HPDE6-E6E7 (cell line): Measurements from ENCODE around the gene ZCCHC24.

ENCODE experiments used
- DNase-seq: peaks from one replicate; pipeline ENCODE4 v3.0.0; 2011; ENCODE audit warnings: missing footprints; ENCODE audit errors: extremely low spot score

The ZCCHC24 gene

DNA sequence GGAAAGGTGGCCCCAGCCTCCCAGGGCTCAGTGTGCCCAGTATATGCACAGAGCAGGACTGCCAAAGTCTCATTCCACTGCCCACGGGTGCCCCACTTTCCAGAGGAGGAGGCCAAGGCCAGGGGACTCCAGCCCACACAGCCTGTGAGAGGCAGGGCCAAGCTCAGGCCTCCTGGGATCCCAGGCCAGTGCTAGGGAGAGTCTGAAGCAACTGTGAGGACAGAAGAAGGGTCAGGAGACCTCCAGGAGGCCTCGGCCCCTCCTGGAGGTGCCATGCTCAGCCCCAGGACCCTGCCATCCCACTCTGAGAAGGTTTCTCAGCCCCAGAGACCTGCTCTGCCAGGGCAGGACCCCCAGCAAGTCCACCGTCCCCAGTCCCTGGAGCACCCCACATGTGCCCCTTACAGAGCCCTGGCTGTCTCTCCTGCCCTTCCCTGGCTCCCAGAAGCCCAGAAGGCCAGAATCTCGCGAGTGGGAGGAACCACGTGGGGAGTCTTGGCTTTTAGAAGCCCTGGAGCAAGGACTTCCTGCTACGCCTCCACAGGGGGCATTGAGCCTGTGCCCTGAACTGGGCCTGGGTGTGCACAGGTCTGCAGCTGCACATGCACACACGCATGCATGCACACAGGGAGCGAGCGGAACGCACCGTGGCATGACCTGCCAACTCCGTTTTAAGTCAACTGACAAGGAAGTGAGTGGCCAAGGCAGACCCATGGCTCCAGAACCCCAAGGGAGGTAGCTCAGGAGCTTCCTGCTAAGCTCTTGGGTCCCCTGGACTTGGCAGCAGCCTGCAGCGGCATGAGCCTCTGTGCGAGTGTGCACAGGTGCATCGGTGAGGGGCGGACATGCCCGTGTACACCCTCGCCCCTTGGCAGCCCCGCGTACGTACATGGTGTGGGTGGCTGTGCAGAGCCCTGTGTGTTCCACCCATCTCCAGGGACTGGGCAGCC lies 33.6 kb downstream of the ZCCHC24 start:
- DNase-seq, result no peak

GRCh38 chr10:79410315-79411094 lies 34.9 kb downstream of the ZCCHC24 start:
- no peak for DNase-seq

GRCh38 chr10:79409726-79410085 lies 35.7 kb downstream of the ZCCHC24 start:
- DNase-seq, result no peak

GRCh38 chr10:79409038-79409725 lies 36.2 kb downstream of the ZCCHC24 start:
- DNase-seq, result no peak

GRCh38 chr10:79407811-79408795 lies 37.3 kb downstream of the ZCCHC24 start:
- DNase-seq, result no peak

GRCh38 chr10:79407423-79407796 lies 38.0 kb downstream of the ZCCHC24 start:
- no peak for DNase-seq

DNA sequence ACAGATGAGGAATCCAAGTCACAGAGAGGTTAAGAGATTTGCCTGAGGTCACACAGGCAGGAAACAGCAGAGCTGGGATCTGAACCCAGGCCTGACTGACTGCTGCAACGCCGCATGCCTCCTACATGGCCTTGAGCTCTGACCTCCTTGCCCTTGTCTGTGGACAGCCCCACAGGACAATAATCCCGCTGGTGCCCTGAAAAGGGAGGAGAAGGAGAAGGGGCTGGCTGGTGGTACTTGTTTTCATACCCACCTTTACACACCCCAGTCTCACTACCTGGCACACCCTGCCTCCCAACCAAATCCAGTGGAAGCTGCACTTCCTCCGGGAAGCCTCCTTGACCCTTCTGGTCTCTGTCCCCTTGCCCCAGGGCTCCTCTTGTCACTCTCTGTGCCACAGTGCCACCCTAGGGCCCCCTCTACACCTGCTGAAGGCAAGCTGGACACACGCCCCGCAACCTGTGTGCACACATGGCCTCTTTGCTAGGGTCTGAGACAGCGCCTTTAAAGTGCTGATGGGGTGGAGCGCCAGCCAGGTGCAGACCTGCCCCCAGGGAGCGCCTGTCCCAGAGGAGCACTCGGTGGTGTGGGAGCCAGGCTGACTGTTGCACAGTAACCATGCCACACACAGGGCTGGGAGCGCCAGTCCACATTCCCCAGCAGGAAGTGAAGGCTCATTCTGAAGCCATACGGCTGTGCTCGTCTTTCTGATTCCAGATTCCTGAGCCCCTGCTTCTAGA lies 38.6 kb downstream of the ZCCHC24 start:
- no peak for DNase-seq

DNA sequence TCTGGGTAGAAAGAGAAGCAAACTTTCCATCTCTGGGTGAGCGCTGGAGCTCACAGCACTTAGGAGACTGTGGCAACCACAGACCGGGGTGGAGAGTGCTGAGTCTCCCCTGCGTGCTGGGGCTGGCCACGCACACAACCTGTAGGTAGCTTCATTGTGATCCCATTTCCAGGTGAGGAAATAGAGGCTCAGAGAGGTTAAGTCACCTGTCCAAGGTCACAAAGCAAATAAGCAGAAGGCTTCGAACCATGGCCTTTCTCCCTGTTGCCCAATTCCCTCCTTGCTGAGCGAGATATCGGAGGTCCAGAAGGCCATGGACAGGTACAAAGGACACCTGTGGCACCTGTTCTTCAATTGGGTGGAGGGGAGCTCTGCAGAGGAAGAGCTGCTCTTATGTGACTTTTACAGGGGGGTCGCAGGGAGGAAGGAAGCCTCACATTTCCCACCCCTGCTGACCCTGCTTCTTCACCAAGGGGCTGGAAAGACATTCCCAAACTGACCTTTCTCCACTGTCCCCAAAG lies 39.4 kb downstream of the ZCCHC24 start:
- DNase-seq, result no peak

DNA sequence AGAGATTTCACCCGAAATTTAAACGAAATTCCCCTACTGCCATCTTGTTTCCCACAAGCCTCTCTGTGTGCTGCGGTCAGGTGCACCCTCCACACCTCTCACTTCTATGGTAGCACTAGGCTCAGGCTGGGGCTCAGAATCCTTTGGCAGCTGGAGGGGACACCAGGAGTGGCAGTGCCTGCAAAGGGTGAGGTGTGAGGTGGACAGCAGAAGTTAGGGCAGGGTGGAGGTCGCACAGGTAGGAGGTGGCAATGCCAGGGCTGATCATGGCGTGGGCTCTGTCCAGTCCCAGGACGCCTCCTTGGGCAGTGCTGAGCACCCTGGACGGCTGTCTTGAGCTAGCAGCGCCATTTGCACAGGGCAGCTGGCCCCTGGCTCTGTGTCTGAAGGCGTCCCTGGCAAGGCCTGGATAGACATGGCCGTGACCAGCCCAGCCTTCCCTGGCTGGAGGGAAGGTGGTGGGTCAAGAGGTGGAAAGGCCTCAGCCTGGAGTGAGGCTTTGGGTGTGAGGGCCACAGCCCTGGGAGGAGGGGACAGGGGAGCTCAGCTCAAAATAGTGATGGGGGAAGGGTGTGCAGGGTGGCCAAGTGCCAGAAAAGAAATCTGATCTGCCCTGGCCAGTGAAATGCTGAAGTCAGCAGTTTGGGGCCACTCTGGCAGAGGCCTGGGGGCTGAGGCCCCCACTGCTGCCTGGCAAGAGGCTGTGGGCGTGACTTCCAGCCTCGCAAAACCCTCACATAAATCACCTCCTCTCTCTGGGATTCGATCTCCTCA lies 40.0 kb downstream of the ZCCHC24 start:
- no peak for DNase-seq

GRCh38 chr10:79404690-79405131 lies 40.7 kb downstream of the ZCCHC24 start:
- DNase-seq, result no peak

DNA sequence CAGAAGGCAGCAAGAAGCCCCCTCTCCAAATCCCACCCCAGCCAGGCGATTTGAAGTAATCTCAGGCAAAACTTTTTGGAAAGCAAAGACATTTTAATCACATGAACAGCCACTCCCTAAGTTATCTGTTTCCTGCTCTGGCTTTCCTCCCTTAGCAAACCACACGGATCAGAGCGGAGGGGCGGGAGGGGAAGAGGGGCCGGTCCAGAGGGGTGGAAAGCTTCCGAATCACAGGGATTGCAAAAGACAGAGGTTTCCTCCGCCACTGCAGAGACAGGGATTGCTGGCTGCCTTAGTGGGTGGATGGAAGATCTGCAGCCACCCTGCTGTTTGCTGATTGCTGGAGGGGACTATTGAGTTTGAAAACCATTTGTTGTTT lies 41.2 kb downstream of the ZCCHC24 start:
- DNase-seq, result no peak

- DNase-seq, result no peak
Observed at GRCh38 chr10:79403441-79404230, 41.8 kb downstream of the ZCCHC24 start.

- DNase-seq, result no peak
Observed at GRCh38 chr10:79402951-79403350, 42.5 kb downstream of the ZCCHC24 start.

- DNase-seq, result no peak
Observed at GRCh38 chr10:79402625-79402946, 42.8 kb downstream of the ZCCHC24 start.

DNA sequence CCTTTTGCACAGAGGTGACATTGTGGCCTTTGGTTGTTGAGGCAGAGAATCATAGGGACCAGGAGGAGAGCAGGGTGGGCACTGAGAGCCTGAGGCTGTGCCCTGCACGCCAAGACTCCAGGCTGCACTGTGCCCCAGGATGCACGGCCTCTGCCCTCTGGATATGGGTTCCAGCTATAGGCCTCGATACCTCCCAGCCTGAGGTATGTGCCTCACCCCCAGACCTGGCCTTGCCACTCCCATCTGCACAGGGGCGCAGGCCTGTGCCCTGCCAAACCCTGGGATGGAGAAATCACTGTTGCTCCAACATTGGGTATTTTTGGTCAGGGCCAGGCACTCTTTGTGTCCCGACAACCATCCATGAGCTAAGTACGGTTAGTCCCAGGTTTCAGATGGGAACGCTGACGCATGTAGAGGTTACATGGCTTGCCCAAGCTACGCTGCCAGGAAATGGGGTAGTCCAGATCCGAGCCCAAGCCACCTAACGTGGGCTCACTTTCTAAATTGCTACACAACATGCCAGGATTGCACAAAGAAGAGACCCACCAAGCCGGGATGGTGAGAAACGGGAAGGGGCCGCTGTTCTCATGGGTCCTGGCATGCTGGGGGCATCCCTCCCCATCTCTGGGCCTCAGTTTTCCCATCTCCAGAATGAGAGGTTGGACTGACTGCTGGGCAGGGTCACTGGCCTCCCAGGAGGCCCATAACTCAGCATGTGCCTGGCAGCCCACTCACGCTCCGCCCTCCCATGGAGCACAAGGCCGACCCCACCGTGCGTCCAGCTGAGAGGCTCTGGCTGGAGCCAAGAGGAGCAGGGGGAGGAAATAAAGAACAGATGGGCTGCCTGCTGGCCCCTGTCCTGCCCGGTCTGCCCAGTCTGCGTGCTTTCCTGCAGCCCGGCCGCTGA lies 44.2 kb downstream of the ZCCHC24 start:
- DNase-seq, result no peak

- DNase-seq, result no peak
Observed at GRCh38 chr10:79400146-79401004, 45.0 kb downstream of the ZCCHC24 start.
